Kidney glomerular epithelial cell (primary cell): ENCODE data around the gene OXTR.

Source experiments
- DNase-seq: peaks from one replicate; lab custom pipeline; 2025; lab: John Stamatoyannopoulos, UW

The OXTR gene

GRCh38 chr3:8767667-8768363, 1.6 kb downstream of the OXTR start:
- DNase-seq: no peak

- no peak for DNase-seq
Observed at GRCh38 chr3:8767256-8767666, 2.2 kb downstream of the OXTR start.

GRCh38 chr3:8766148-8766547, 3.3 kb downstream of the OXTR start:
- no peak for DNase-seq

- DNase-seq: no peak
Observed at GRCh38 chr3:8765528-8765927, 3.9 kb downstream of the OXTR start.

- DNase-seq: no peak
Observed at GRCh38 chr3:8764528-8764927, 4.9 kb downstream of the OXTR start.

- no peak for DNase-seq
Observed at GRCh38 chr3:8762607-8763377, 6.6 kb downstream of the OXTR start.

- no peak for DNase-seq
Observed at GRCh38 chr3:8761866-8762265, 7.5 kb downstream of the OXTR start.

GRCh38 chr3:8760506-8760905, 8.9 kb downstream of the OXTR start:
- DNase-seq: no peak

- DNase-seq: no peak
Observed at GRCh38 chr3:8760091-8760490, 9.3 kb downstream of the OXTR start.

GRCh38 chr3:8759038-8759707, 10.2 kb downstream of the OXTR start:
- no peak for DNase-seq

GRCh38 chr3:8757551-8758518, 11.6 kb downstream of the OXTR start:
- no peak for DNase-seq

- DNase-seq: no peak
Observed at GRCh38 chr3:8756671-8757070, 12.7 kb downstream of the OXTR start.

- no peak for DNase-seq
Observed at GRCh38 chr3:8755564-8756237, 13.7 kb downstream of the OXTR start.

GRCh38 chr3:8755097-8755496, 14.3 kb downstream of the OXTR start:
- DNase-seq: no peak

GRCh38 chr3:8752832-8753231, 16.6 kb downstream of the OXTR start:
- DNase-seq: no peak

GRCh38 chr3:8749316-8749715, 20.1 kb downstream of the OXTR start:
- DNase-seq: no peak

- no peak for DNase-seq
Observed at GRCh38 chr3:8746780-8747345, 22.6 kb downstream of the OXTR start.

- DNase-seq: no peak
Observed at GRCh38 chr3:8745619-8746370, 23.6 kb downstream of the OXTR start.

GRCh38 chr3:8743911-8744310, 25.5 kb downstream of the OXTR start:
- no peak for DNase-seq

- no peak for DNase-seq
Observed at GRCh38 chr3:8743021-8743601, 26.3 kb downstream of the OXTR start.
